Endothelial cell of umbilical vein (primary cell): ENCODE measurements around the gene POLR3GL. TPM values are rescaled to one million over a fixed set of nuclear protein-coding genes. Genes with fewer than 3 reads are reported as not detected.

Experiments used
- BruUV-seq: library from RNA; stranded (reverse); fragments of 400-500 nt; replicated peaks from 2 replicates; lab custom pipeline; 2021; lab: Mats Ljungman, UMichigan
- CTCF ChIA-PET: fragments of 300-600, 350-600 bp; sonication (Branson Sonifier 250); formaldehyde crosslinking; loops from one replicate; lab custom pipeline; 2021; ENCODE audit warnings: antibody characterized with exemption, inconsistent platforms; lab: Charles Lee
- POLR2A ChIA-PET: fragments of 300-600, 350-600 bp; sonication (Branson Sonifier 250); formaldehyde crosslinking; loops from one replicate; lab custom pipeline; 2021; ENCODE audit warnings: antibody characterized with exemption, inconsistent platforms; lab: Charles Lee
- DNase-seq: peaks from one replicate; pipeline ENCODE4 v3.0.0-alpha.2; 2011; ENCODE audit warnings: low read depth, low spot score
- FAIRE-seq: peaks from 2 replicates; lab custom pipeline; 2011; peaks lifted over from hg19 to GRCh38; lab: Jason Lieb, UNC
- H2AFZ ChIP-seq: 2 replicates; pipeline ENCODE4 v1.6.0; 2012; ENCODE audit warnings: low read depth, low read length, control low read depth, inconsistent platforms
- H3K27ac ChIP-seq: 2 replicates; pipeline ENCODE4 v1.5.1; 2011; ENCODE audit warnings: low read depth, mild to moderate bottlenecking, control low read depth, low read length, moderate library complexity; ENCODE audit not compliant: insufficient read depth
- H3K27me3 ChIP-seq, 2 experiments: 2 replicates each; pipeline versions ENCODE4 v1.6.0 to v1.6.1; 2011; ENCODE audit warnings: low read length in 2 of 2, mixed read lengths in 1 of 2; ENCODE audit not compliant: control insufficient read depth in 2 of 2, insufficient read depth in 2 of 2
- H3K36me3 ChIP-seq, 2 experiments: 2 replicates in 1 of 2; 3 replicates in 1 of 2; pipeline ENCODE4 v1.5.1; 2011; ENCODE audit warnings: low read length in 2 of 2, mild to moderate bottlenecking in 1 of 2, moderate library complexity in 1 of 2; ENCODE audit not compliant: control insufficient read depth in 2 of 2, insufficient read depth in 2 of 2; ENCODE audit errors: extremely low read depth in 1 of 2
- H3K4me1 ChIP-seq: 3 replicates; pipeline ENCODE4 v1.5.1; 2011; ENCODE audit warnings: mild to moderate bottlenecking, low read length; ENCODE audit not compliant: control insufficient read depth, insufficient read depth; ENCODE audit errors: extremely low read depth
- H3K4me2 ChIP-seq: 2 replicates; pipeline ENCODE4 v1.6.1; 2011; ENCODE audit warnings: low read length, control low read depth, mixed read lengths; ENCODE audit not compliant: insufficient read depth
- H3K4me3 ChIP-seq, 3 experiments: fragments of 200-600 bp in 1 of 3; sonication (generic), shearing (Covaris generic) in 1 of 3; replicated peaks in 1 of 3; 2 replicates each; pipeline ENCODE4 v1.5.1; 2011 to 2016; ENCODE audit warnings: control low read depth in 3 of 3, low read length in 3 of 3, mild to moderate bottlenecking in 2 of 3, inconsistent platforms in 1 of 3, low read depth in 1 of 3, moderate library complexity in 1 of 3; ENCODE audit not compliant: insufficient read depth in 1 of 3
- H3K79me2 ChIP-seq: 2 replicates; pipeline ENCODE4 v1.6.0; 2012; ENCODE audit warnings: low read length, inconsistent platforms; ENCODE audit not compliant: control insufficient read depth, insufficient read depth
- H3K9ac ChIP-seq: replicated peaks from 2 replicates; pipeline ENCODE3; 2011; ENCODE audit warnings: low read length, control low read depth; ENCODE audit not compliant: insufficient read depth; ENCODE audit errors: extremely low read depth
- H3K9me1 ChIP-seq: replicated peaks from 3 replicates; pipeline ENCODE4 v1.6.0; 2011; ENCODE audit warnings: mild to moderate bottlenecking, low read length; ENCODE audit not compliant: control insufficient read depth, insufficient read depth; ENCODE audit errors: extremely low read depth
- H3K9me3 ChIP-seq: replicated peaks from 2 replicates; pipeline ENCODE4 v1.5.1; 2012; ENCODE audit warnings: low read length, inconsistent platforms; ENCODE audit not compliant: control insufficient read depth, insufficient read depth
- H4K20me1 ChIP-seq: replicated peaks from 2 replicates; pipeline ENCODE3; 2011; ENCODE audit warnings: mild to moderate bottlenecking, low read length; ENCODE audit not compliant: control insufficient read depth, insufficient read depth; ENCODE audit errors: extremely low read depth
- CTCF ChIP-seq, 2 donors: IDR thresholded peaks; 1 replicate in 1 of 2; 2 replicates in 1 of 2; pipeline ENCODE4 v1.5.1; 2011; ENCODE audit warnings: low read length in 2 of 2, mild to moderate bottlenecking in 2 of 2, moderate library complexity in 2 of 2, control low read depth in 1 of 2, inconsistent platforms in 1 of 2, low read depth in 1 of 2; ENCODE audit not compliant: insufficient read depth in 1 of 2; ENCODE audit errors: extremely low read depth in 1 of 2
- EZH2 ChIP-seq: IDR thresholded peaks from 2 replicates; pipeline ENCODE4 v1.6.1; 2012; ENCODE audit warnings: borderline replicate concordance, low read depth, mild to moderate bottlenecking, moderate library complexity, low read length, inconsistent platforms; ENCODE audit not compliant: severe bottlenecking
- FOS ChIP-seq: IDR thresholded peaks from 2 replicates; pipeline ENCODE4 v1.6.1; 2011; ENCODE audit warnings: mild to moderate bottlenecking, low read length, moderate library complexity, borderline replicate concordance; ENCODE audit not compliant: insufficient read depth
- GATA2 ChIP-seq: IDR thresholded peaks from 2 replicates; pipeline ENCODE4 v1.7.0; 2011; ENCODE audit warnings: low read depth, mild to moderate bottlenecking, moderate library complexity, mixed read lengths, low read length; ENCODE audit not compliant: insufficient read length, insufficient read depth
- JUN ChIP-seq: IDR thresholded peaks from 2 replicates; pipeline ENCODE4 v1.6.1; 2011; ENCODE audit warnings: borderline replicate concordance, low read depth; ENCODE audit not compliant: insufficient read length, insufficient read depth
- MAX ChIP-seq: IDR thresholded peaks from 2 replicates; pipeline ENCODE4 v1.6.1; 2011; ENCODE audit not compliant: insufficient read depth, insufficient read length
- MYC ChIP-seq: IDR thresholded peaks from one replicate; pipeline ENCODE4 v1.6.1; 2011; ENCODE audit warnings: mild to moderate bottlenecking, low read depth, low read length
- POLR2A ChIP-seq: IDR thresholded peaks from 2 replicates; pipeline ENCODE4 v1.6.1; 2012; ENCODE audit warnings: low read depth, mild to moderate bottlenecking, control low read depth, low read length
- dilution Hi-C: fragments of 300-500 bp; cut with MboI; formaldehyde crosslinking; loops from one replicate; pipeline ENCODE4 v1.15.0; 2019; ENCODE audit warnings: low sequenced_read_pairs; ENCODE audit not compliant: extremely low pct_ligation_motif_present
- intact Hi-C: fragments of 100-400 bp; cut with micrococcal nuclease; formaldehyde crosslinking; loops from one replicate; pipeline ENCODE4 v1.10.0; 2022
- polyA plus RNA-seq, 4 experiments: library from polyadenylated mRNA; depleted of rRNA in 3 of 4; stranded (reverse) in 3 of 4; unstranded in 1 of 4; fragments of >200 nt; gene quantifications; 2 replicates each; pipeline versions ENCODE4 v1.2.1 to v1.2.3, GENCODE V29; 2011 to 2012; ENCODE audit warnings: missing spikeins in 1 of 4
- total RNA-seq: library from RNA; stranded (reverse); gene quantifications from 2 replicates; pipeline ENCODE4 v1.2.3, GENCODE V29; 2021

The POLR3GL gene
- total and polyA plus RNA-seq, 2 donors (not counting 3 experiments of a cell fraction or from before 2014, with no cell fraction given): 12.4 to 15.3 TPM

- Histone ChIP-seq H3K9me1 (no peaks in the 10 kb centered on the region), H3K27ac (no peak overlapping the region), H3K4me2 (no peak overlapping the region), H3K36me3 (no peaks in the 10 kb centered on the region), H3K9me3 (no peaks in the 10 kb centered on the region), H2AFZ (peak overlapping the region; percentile 95), H3K79me2 (peaks cover 23% of the 10 kb centered on the region), H3K27me3 (no peaks in the 10 kb centered on the region), H4K20me1 (no peaks in the 10 kb centered on the region), H3K4me1 (peaks cover 57% of the 10 kb centered on the region), H3K9ac (no peak overlapping the region), H3K4me3 (peak overlapping the region in 1 of 3 experiments; percentile 32)
- intact Hi-C loops (loop anchor here (5.0 kb wide), 1 partner anchor 53 kb away; no protein-coding TSS in a partner anchor), dilution Hi-C loops (no loop called here)
- CTCF ChIA-PET: interaction anchor here (1.5 kb wide), 1 partner anchor 47 kb away, joined by 4 read pairs; no protein-coding TSS in a partner anchor
- BruUV-seq: no TSS peak
- no peak for TF ChIP-seq GATA2
- no peak for TF ChIP-seq MYC
- TF ChIP-seq MAX: no peak
- TF ChIP-seq FOS: no peak
- no peak for TF ChIP-seq POLR2A
- TF ChIP-seq CTCF (IDR thresholded peaks at IDR 0.05; ENCODE audit: extremely low read depth in 1 of 2, insufficient read depth in 1 of 2, low read depth in 1 of 2, low read length in 2 of 2): no peak
- TF ChIP-seq JUN: no peak
- TF ChIP-seq EZH2: no peak
- DNase-seq (no peak), FAIRE-seq (no peak)
- POLR2A ChIA-PET: no interaction called here
Observed at GRCh38 chr1:145959957-145960467, 4.5 kb upstream of the POLR3GL start.
